K562 (cell line): ENCODE results near the gene VEZF1. TPM values are rescaled to one million over a fixed set of nuclear protein-coding genes. Genes with fewer than 3 reads are reported as not detected.
A peak's percentile ranks its signal among the peaks of the same experiment; 100 is the strongest.

Experiments
- polyA plus RNA-seq, 8 experiments: library from polyadenylated mRNA; depleted of rRNA in 4 of 8; stranded (reverse) in 5 of 8; unstranded in 3 of 8; fragments of >200 nt; fragmentation: Nextera tagmentation in 2 of 8; fragmentation: Illumina TruSeq in 1 of 8; extraction: Ambion mirVana in 2 of 8; extraction: Trizol in 1 of 8; gene quantifications; 2 replicates each; pipeline versions ENCODE4 v1.2.1 to v1.2.3, GENCODE V29; 2011 to 2014; ENCODE audit warnings: inconsistent platforms in 1 of 8, missing spikeins in 1 of 8
- total RNA-seq, 7 experiments: library from RNA; depleted of rRNA in 6 of 7; stranded (reverse); fragments of >200 nt in 6 of 7; fragmentation: Illumina TruSeq in 2 of 7; extraction: Trizol in 2 of 7; gene quantifications; 2 replicates each; pipeline versions ENCODE4 v1.2.1 to v1.2.3, GENCODE V29; 2011 to 2021; ENCODE audit warnings: low replicate concordance in 1 of 7
- TF ChIP-seq, protein P1 (sequence below): fragments of 450-650 bp; IDR thresholded peaks from 2 replicates; pipeline ENCODE4 v1.6.1; 2016; ENCODE audit warnings: mild to moderate bottlenecking, moderate library complexity

The VEZF1 gene
- total and polyA plus RNA-seq, 9 of the 15 experiments (the other 6 are each of a cell fraction or from before 2014, with no cell fraction given) = 9.5 to 33.4 (median 22.1) TPM

DNA sequence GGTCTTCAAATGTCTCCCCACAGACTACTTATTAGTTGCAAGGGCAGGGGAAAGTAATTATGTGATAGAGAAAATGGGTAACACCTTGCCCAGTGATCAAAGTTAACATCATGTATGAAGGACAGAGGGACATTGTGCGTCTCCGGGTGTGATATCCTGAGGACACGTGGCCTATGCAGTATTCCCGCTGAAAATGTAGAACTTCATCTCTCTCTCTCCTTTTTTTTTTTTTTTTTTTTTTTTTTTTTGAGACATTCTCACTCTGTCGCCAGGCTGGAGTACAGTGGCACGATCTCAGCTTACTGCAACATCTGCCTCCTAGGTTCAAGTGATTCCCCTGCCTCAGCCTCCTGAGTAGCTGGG is 24.9 kb downstream of the VEZF1 start (continued):
- TF ChIP-seq, protein P1, sequence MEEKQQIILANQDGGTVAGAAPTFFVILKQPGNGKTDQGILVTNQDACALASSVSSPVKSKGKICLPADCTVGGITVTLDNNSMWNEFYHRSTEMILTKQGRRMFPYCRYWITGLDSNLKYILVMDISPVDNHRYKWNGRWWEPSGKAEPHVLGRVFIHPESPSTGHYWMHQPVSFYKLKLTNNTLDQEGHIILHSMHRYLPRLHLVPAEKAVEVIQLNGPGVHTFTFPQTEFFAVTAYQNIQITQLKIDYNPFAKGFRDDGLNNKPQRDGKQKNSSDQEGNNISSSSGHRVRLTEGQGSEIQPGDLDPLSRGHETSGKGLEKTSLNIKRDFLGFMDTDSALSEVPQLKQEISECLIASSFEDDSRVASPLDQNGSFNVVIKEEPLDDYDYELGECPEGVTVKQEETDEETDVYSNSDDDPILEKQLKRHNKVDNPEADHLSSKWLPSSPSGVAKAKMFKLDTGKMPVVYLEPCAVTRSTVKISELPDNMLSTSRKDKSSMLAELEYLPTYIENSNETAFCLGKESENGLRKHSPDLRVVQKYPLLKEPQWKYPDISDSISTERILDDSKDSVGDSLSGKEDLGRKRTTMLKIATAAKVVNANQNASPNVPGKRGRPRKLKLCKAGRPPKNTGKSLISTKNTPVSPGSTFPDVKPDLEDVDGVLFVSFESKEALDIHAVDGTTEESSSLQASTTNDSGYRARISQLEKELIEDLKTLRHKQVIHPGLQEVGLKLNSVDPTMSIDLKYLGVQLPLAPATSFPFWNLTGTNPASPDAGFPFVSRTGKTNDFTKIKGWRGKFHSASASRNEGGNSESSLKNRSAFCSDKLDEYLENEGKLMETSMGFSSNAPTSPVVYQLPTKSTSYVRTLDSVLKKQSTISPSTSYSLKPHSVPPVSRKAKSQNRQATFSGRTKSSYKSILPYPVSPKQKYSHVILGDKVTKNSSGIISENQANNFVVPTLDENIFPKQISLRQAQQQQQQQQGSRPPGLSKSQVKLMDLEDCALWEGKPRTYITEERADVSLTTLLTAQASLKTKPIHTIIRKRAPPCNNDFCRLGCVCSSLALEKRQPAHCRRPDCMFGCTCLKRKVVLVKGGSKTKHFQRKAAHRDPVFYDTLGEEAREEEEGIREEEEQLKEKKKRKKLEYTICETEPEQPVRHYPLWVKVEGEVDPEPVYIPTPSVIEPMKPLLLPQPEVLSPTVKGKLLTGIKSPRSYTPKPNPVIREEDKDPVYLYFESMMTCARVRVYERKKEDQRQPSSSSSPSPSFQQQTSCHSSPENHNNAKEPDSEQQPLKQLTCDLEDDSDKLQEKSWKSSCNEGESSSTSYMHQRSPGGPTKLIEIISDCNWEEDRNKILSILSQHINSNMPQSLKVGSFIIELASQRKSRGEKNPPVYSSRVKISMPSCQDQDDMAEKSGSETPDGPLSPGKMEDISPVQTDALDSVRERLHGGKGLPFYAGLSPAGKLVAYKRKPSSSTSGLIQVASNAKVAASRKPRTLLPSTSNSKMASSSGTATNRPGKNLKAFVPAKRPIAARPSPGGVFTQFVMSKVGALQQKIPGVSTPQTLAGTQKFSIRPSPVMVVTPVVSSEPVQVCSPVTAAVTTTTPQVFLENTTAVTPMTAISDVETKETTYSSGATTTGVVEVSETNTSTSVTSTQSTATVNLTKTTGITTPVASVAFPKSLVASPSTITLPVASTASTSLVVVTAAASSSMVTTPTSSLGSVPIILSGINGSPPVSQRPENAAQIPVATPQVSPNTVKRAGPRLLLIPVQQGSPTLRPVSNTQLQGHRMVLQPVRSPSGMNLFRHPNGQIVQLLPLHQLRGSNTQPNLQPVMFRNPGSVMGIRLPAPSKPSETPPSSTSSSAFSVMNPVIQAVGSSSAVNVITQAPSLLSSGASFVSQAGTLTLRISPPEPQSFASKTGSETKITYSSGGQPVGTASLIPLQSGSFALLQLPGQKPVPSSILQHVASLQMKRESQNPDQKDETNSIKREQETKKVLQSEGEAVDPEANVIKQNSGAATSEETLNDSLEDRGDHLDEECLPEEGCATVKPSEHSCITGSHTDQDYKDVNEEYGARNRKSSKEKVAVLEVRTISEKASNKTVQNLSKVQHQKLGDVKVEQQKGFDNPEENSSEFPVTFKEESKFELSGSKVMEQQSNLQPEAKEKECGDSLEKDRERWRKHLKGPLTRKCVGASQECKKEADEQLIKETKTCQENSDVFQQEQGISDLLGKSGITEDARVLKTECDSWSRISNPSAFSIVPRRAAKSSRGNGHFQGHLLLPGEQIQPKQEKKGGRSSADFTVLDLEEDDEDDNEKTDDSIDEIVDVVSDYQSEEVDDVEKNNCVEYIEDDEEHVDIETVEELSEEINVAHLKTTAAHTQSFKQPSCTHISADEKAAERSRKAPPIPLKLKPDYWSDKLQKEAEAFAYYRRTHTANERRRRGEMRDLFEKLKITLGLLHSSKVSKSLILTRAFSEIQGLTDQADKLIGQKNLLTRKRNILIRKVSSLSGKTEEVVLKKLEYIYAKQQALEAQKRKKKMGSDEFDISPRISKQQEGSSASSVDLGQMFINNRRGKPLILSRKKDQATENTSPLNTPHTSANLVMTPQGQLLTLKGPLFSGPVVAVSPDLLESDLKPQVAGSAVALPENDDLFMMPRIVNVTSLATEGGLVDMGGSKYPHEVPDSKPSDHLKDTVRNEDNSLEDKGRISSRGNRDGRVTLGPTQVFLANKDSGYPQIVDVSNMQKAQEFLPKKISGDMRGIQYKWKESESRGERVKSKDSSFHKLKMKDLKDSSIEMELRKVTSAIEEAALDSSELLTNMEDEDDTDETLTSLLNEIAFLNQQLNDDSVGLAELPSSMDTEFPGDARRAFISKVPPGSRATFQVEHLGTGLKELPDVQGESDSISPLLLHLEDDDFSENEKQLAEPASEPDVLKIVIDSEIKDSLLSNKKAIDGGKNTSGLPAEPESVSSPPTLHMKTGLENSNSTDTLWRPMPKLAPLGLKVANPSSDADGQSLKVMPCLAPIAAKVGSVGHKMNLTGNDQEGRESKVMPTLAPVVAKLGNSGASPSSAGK = peak; percentile 55
